AG04450 (cell line): ENCODE measurements around the gene PAGR1. TPM values are rescaled to one million over a fixed set of nuclear protein-coding genes. Genes with fewer than 3 reads are reported as not detected.
"Not testable (repeated sequence)": the region's sequence is repeated elsewhere in the genome, so short reads cannot be mapped to it uniquely, and the experiment has no call there.

Source experiments
- CTCF ChIA-PET: fragments of 300-600, 350-600 bp; formaldehyde crosslinking; extraction: SDS; loops from one replicate; lab custom pipeline; 2022; ENCODE audit warnings: antibody characterized with exemption, inconsistent platforms; lab: Charles Lee
- POLR2A ChIA-PET: fragments of 350-600 bp; formaldehyde crosslinking; extraction: SDS; loops from one replicate; lab custom pipeline; 2021; ENCODE audit warnings: antibody characterized with exemption, inconsistent platforms; lab: Yijun Ruan, JAX
- DNase-seq: peaks from one replicate; pipeline ENCODE4 v3.0.0-alpha.2; 2011; ENCODE audit warnings: low read depth, low spot score
- H3K27ac ChIP-seq: one replicate; pipeline ENCODE4 v1.5.1; 2012; ENCODE audit warnings: low read depth, low read length, control low read depth
- H3K27me3 ChIP-seq: one replicate; pipeline ENCODE4 v1.6.0; 2012; ENCODE audit warnings: low read length; ENCODE audit not compliant: control insufficient read depth, insufficient read depth
- H3K4me3 ChIP-seq: 2 replicates; pipeline ENCODE4 v1.5.1; 2011; ENCODE audit warnings: mild to moderate bottlenecking, low read depth, low read length, control low read depth
- H3K9me3 ChIP-seq: 2 replicates; pipeline ENCODE4 v1.5.1; 2012; ENCODE audit warnings: low read length; ENCODE audit not compliant: control insufficient read depth, insufficient read depth
- polyA plus RNA-seq: library from polyadenylated mRNA; depleted of rRNA; stranded (reverse); fragments of >200 nt; gene quantifications from 2 replicates; pipeline ENCODE4 v1.2.3, GENCODE V29; 2011
- TF ChIP-seq, protein P1 (sequence below): IDR thresholded peaks from 2 replicates; pipeline ENCODE4 v1.5.1; 2011; ENCODE audit warnings: low read depth, low read length, control low read depth, inconsistent platforms

The PAGR1 gene
- polyA plus RNA-seq, 1 experiment: 14.5 TPM

DNA sequence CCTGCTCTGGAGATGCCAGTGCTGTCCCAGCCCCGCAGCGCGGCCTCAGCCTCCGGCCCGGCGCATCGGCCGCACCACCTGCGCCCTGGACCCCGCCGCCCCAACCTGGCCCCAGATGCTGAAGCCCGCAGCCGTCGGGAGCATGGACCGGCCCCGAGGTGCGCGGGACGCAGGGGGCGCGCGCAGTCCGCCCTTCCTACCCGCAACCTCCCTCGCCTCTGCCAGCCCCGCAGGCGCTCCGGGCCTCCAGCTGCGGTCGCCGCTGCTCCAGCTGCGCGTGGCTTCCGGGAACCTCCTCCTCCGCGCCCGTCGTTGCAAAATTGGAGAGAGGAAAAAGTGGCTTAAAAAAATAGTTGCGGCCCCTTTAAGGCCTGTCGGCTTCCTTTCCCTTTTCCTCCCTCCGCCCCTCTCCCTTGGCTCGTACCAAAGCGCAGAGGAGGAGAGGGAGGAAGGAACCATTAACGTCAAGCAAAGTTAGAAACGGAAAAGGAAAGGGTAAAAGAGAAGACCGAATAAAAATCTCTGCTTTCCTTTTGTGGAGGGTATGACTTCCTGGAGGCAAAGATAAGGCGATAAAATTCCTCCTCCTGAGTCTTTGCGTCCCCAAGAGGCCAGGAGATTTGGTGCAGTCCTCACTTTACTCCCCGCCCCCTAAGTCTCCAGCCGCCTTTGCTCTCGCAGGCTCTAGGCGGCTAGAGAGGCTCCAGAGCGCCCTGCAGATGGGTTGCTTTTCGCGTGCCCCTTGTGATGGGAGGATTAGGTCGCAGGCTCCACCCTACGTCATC is 47.1 kb downstream of the PAGR1 start, which contains the start of gene CDIPT:
TSS of gene CDIPT (minus strand) at position 343 of the 785 bp plus-strand sequence. CDS start 369 bp downstream, outside the sequence.
- Histone ChIP-seq H3K27me3 (no peaks in the 10 kb centered on the region), H3K4me3 (peak within 1 kb of the TSS; percentile 93), H3K9me3 (no peaks in the 10 kb centered on the region; the same call in 1 of the 2 replicates), H3K27ac (peak within 1 kb of the TSS; percentile 92)
- DNase-seq: peak; percentile 93
- TF ChIP-seq, protein P1, sequence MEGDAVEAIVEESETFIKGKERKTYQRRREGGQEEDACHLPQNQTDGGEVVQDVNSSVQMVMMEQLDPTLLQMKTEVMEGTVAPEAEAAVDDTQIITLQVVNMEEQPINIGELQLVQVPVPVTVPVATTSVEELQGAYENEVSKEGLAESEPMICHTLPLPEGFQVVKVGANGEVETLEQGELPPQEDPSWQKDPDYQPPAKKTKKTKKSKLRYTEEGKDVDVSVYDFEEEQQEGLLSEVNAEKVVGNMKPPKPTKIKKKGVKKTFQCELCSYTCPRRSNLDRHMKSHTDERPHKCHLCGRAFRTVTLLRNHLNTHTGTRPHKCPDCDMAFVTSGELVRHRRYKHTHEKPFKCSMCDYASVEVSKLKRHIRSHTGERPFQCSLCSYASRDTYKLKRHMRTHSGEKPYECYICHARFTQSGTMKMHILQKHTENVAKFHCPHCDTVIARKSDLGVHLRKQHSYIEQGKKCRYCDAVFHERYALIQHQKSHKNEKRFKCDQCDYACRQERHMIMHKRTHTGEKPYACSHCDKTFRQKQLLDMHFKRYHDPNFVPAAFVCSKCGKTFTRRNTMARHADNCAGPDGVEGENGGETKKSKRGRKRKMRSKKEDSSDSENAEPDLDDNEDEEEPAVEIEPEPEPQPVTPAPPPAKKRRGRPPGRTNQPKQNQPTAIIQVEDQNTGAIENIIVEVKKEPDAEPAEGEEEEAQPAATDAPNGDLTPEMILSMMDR: peak; percentile 59
- CTCF ChIA-PET: interaction anchor here (0.5 to 1.6 kb wide), 3 partner anchors 12 to 132 kb away, joined by 3 read pairs; partner anchors contain the start of gene HIRIP3
- POLR2A ChIA-PET: interaction anchor here (1.1 to 1.2 kb wide), 2 partner anchors 37 to 110 kb away, joined by 3 to 5 read pairs; partner anchors contain the start of gene TAOK2

DNA sequence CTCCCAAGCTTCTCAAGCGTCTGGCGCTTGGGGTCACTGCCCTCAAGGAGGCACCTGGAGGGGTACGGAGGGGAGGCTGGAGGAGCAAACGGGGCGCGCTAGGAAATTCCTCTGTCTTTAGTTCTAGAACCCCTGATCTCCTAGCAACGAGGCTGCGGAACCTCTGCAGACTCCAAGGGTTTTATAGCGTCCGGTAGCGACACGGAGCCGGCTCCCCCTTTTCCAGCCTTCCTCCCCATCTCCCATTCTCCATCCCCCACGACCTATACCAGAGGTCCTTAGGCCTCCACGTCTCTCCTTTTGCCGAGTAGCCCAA is 47.7 kb downstream of the PAGR1 start:
- POLR2A ChIA-PET: interaction anchor here (1.1 to 1.2 kb wide), 2 partner anchors 36 to 110 kb away, joined by 3 to 5 read pairs; partner anchors contain the start of gene TAOK2
- CTCF ChIA-PET: interaction anchor here (0.5 to 1.6 kb wide), 3 partner anchors 11 to 132 kb away, joined by 3 read pairs; partner anchors contain the start of gene HIRIP3
- peak overlapping the region; percentile 45 for H3K4me3 ChIP-seq
- no peaks in the 10 kb centered on the region for H3K27me3 ChIP-seq
- no peaks in the 10 kb centered on the region; the same call in 1 of the 2 replicates for H3K9me3 ChIP-seq
- no peak for DNase-seq
- peak overlapping the region; percentile 92 for H3K27ac ChIP-seq
- TF ChIP-seq, protein P1: no peak

DNA sequence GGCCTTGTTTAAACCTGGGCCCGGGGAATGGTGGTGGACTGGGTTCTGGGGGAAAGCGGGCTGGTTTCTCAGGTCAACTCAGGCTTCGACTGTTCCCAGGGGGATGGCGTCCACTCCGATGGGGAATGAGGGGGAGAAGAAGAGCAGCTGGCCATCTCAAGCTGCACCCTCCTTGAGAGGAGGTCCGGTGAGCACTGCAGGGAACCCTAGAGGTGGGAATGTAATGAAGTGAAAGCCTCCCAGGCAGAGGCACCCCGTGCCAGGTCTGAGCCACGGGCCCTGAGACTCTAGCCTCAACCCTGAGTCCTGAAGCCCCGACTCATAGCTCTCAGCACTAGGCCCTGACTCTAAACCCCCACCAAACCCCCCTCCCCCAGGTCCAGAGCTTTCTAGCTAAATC is 48.3 kb downstream of the PAGR1 start:
- Histone ChIP-seq H3K27me3 (no peaks in the 10 kb centered on the region), H3K27ac (no peak overlapping the region), H3K9me3 (no peaks in the 10 kb centered on the region; the same call in 1 of the 2 replicates), H3K4me3 (no peak overlapping the region)
- no peak for DNase-seq
- ChIA-PET POLR2A (no interaction called here), CTCF (interaction anchor here (0.6 to 1.6 kb wide), 3 partner anchors 10 to 1041 kb away, joined by 3 to 5 read pairs (median 4); partner anchors contain the start of gene ATXN2L)
- TF ChIP-seq, protein P1: no peak

DNA sequence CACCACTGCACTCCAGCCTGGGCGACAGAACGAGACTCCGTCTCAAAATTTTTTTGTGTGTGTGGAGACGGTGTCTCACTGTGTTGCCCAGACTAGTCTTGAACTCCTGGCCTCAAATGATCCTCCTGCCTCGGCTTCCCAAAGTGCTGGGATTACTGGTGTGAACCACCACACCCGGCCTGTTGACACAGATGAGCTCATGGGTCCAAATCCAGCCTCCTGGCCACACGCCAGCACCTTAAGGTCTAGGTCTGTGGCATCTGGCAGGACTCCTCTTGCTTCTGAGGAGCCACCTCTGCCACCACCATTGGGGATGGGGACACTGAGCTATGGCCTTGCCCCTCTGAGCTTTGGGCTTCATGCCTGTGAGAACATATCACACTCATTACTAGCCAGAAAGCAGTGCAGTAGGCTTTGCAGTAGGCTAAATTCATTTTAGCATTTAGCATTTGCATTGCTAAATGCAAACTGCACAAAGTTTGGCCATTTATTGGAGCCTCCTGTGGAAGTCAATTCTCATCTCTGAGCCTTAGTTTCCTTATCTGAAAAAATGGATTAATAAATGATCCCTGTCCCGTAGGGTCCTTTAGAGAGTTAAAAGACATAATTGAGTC is 52.6 kb downstream of the PAGR1 start:
- no peaks in the 10 kb centered on the region for H3K27me3 ChIP-seq
- no peak overlapping the region for H3K4me3 ChIP-seq
- TF ChIP-seq, protein P1: no peak
- H3K9me3 ChIP-seq: no peaks in the 10 kb centered on the region; the same call in 1 of the 2 replicates
- no peak overlapping the region for H3K27ac ChIP-seq
- ChIA-PET POLR2A (interaction anchor here (0.6 kb wide), 1 partner anchor 51 kb away, joined by 10 read pairs; no protein-coding TSS in a partner anchor), CTCF (interaction anchor here (0.6 to 0.7 kb wide), 3 partner anchors 20 to 244 kb away, joined by 3 to 4 read pairs (median 3); no protein-coding TSS in a partner anchor)
- no peak for DNase-seq

DNA sequence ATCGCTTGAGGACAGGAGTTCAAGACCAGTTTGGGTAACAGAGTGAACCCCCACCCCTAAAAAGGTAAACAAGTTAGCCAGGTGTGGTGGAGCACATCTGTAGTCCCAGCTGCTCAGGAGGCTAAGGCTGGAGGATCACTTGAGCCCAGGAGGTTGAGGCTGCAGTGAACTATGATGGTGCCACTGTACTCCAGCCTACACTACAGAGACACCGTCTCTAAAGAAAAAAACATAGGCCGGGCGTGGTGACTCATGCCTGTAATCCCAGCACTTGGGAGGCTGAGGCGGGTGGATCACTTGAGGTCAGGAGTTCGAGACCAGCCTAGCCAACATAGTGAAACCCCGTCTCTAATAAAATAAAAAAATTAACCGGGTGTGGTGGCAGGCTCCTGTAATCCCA is 53.1 kb downstream of the PAGR1 start:
- not testable (repeated sequence) for H3K4me3 ChIP-seq, DNase-seq, H3K27me3 ChIP-seq, H3K27ac ChIP-seq, H3K9me3 ChIP-seq
- CTCF ChIA-PET: interaction anchor here (0.6 to 0.7 kb wide), 2 partner anchors 21 to 30 kb away, joined by 3 to 4 read pairs; no protein-coding TSS in a partner anchor
- POLR2A ChIA-PET: interaction anchor here (0.6 kb wide), 2 partner anchors 32 to 52 kb away, joined by 5 to 10 read pairs; no protein-coding TSS in a partner anchor
